22Rv1 (cell line): ENCODE measurements around the gene BATF3.

Source experiments
- ZFX ChIP-seq: fragments of 450-650 bp; IDR thresholded peaks from 2 replicates; pipeline ENCODE4 v1.6.1; 2017; ENCODE audit warnings: antibody characterized with exemption, borderline replicate concordance
- TF ChIP-seq, protein P1 (sequence below): fragments of 450-650 bp; IDR thresholded peaks from 2 replicates; pipeline ENCODE4 v1.5.1; 2017; ENCODE audit warnings: mild to moderate bottlenecking

GRCh38 chr1:212718499-212718898 is 18.9 kb upstream of the BATF3 start:
- TF ChIP-seq, protein P1, sequence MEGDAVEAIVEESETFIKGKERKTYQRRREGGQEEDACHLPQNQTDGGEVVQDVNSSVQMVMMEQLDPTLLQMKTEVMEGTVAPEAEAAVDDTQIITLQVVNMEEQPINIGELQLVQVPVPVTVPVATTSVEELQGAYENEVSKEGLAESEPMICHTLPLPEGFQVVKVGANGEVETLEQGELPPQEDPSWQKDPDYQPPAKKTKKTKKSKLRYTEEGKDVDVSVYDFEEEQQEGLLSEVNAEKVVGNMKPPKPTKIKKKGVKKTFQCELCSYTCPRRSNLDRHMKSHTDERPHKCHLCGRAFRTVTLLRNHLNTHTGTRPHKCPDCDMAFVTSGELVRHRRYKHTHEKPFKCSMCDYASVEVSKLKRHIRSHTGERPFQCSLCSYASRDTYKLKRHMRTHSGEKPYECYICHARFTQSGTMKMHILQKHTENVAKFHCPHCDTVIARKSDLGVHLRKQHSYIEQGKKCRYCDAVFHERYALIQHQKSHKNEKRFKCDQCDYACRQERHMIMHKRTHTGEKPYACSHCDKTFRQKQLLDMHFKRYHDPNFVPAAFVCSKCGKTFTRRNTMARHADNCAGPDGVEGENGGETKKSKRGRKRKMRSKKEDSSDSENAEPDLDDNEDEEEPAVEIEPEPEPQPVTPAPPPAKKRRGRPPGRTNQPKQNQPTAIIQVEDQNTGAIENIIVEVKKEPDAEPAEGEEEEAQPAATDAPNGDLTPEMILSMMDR = no peak
- no peak for TF ChIP-seq ZFX
